Lung (tissue), 12 donors: ENCODE data around the gene SPATA12. TPM values are rescaled to one million over a fixed set of nuclear protein-coding genes. Genes with fewer than 3 reads are reported as not detected.

Experiments used
- ATAC-seq: fragments of 200-7000 bp; cut with Tn5 transposase; one replicate; pipeline ENCODE4 v1.9.1; 2020; ENCODE audit warnings: moderate number of reproducible peaks; ENCODE audit not compliant: insufficient read depth, low FRiP score
- DNase-seq, 3 donors: peaks; one replicate each; pipeline ENCODE4 v3.0.0-alpha.2; 2013 to 2017
- H3K27ac ChIP-seq, 2 donors: one replicate each; pipeline ENCODE4 v1.5.1; 2013; ENCODE audit warnings: mild to moderate bottlenecking in 2 of 2, moderate library complexity in 2 of 2, control low read depth in 1 of 2, inconsistent platforms in 1 of 2, low read depth in 1 of 2, low read length in 1 of 2
- H3K27me3 ChIP-seq, 3 donors: one replicate each; pipeline ENCODE4 v1.5.1; 2013; ENCODE audit warnings: low read length in 2 of 3; ENCODE audit not compliant: control insufficient read depth in 3 of 3, insufficient read depth in 3 of 3
- H3K36me3 ChIP-seq, 4 donors: one replicate each; pipeline ENCODE4 v1.5.1; 2013; ENCODE audit warnings: low read length in 4 of 4, mild to moderate bottlenecking in 1 of 4, moderate library complexity in 1 of 4; ENCODE audit not compliant: control insufficient read depth in 4 of 4, insufficient read depth in 4 of 4
- H3K4me1 ChIP-seq, 5 donors: one replicate each; pipeline ENCODE4 v1.5.1; 2013; ENCODE audit warnings: low read length in 5 of 5, mild to moderate bottlenecking in 2 of 5, moderate library complexity in 1 of 5; ENCODE audit not compliant: control insufficient read depth in 5 of 5, insufficient read depth in 5 of 5
- H3K4me3 ChIP-seq: one replicate; pipeline ENCODE4 v1.5.1; 2013; ENCODE audit warnings: mild to moderate bottlenecking, control low read depth, moderate library complexity
- H3K9ac ChIP-seq, 2 donors: one replicate each; pipeline ENCODE4 v1.5.1; 2013; ENCODE audit warnings: low read length in 2 of 2, control low read depth in 1 of 2; ENCODE audit not compliant: insufficient read depth in 1 of 2
- H3K9me3 ChIP-seq, 4 donors: one replicate each; pipeline ENCODE4 v1.5.1; 2013; ENCODE audit warnings: low read length in 3 of 4, mild to moderate bottlenecking in 1 of 4, moderate library complexity in 1 of 4; ENCODE audit not compliant: control insufficient read depth in 4 of 4, insufficient read depth in 3 of 4
- CTCF ChIP-seq: IDR thresholded peaks from 2 replicates; pipeline ENCODE4 v1.5.1; 2012; ENCODE audit warnings: mild to moderate bottlenecking; ENCODE audit errors: control extremely low read depth, extremely low read depth
- WGBS, 2 donors: extraction: QIAGEN DNeasy Blood & Tissue Kit; methylation state at CpG; one replicate each; pipeline ENCODE4 v1.1.7; 2013; 5-methylcytosine and 5-hydroxymethylcytosine counted together
- polyA plus RNA-seq, 2 donors: library from polyadenylated mRNA; stranded (reverse); fragments of 200-250 nt; gene quantifications; one replicate each; pipeline ENCODE4 v1.2.1, GENCODE V29; 2013
- total RNA-seq, 2 donors: library from RNA; depleted of rRNA in 1 of 2; stranded (reverse); fragments of >200 nt in 1 of 2; gene quantifications; one replicate each; pipeline ENCODE4 v1.2.1, GENCODE V29; 2014 to 2021
- donor health status: control.
- donor health status: control.
- donor health status: Bipolar disorder and iron deficiency.
- donor health status: healthy.
- donor health status: DM: yes; HTN: yes; CAD: no.

Gene SPATA12
- total and polyA plus RNA-seq, 4 donors, result 0.08 to 0.15 (median 0.08) TPM; not detected in 1

GRCh38 chr3:57048052-57048671 lies 12.3 kb upstream of the SPATA12 start:
- Histone ChIP-seq H3K36me3 (no peaks in the 10 kb centered on the region), H3K9me3 (peaks cover 0 to 1% (median 0%) of the 10 kb centered on the region in 4 donors), H3K27me3 (no peaks in the 10 kb centered on the region), H3K4me1 (peaks cover 2 to 26% (median 17%) of the 10 kb centered on the region in 5 donors), H3K4me3 (no peak overlapping the region), H3K27ac (no peak overlapping the region), H3K9ac (no peak overlapping the region)
- no peak for TF ChIP-seq CTCF
- ATAC-seq (peak; percentile 62), DNase-seq (peak in 2 of 3 donors; percentile 14 to 65)
- WGBS, 2 donors, result 48 to 50% methylated on average over 8 of the region's 8 CpGs

GRCh38 chr3:57048728-57049127 lies 11.7 kb upstream of the SPATA12 start:
- no peaks in the 10 kb centered on the region for H3K27me3 ChIP-seq
- TF ChIP-seq CTCF, result no peak
- no peak overlapping the region for H3K9ac ChIP-seq
- WGBS, 2 donors, result 86 to 87% methylated on average over 4 of the region's 4 CpGs
- H3K9me3 ChIP-seq, result peaks cover 0 to 1% (median 0%) of the 10 kb centered on the region in 4 donors
- H3K4me1 ChIP-seq, result peaks cover 2 to 26% (median 17%) of the 10 kb centered on the region in 5 donors
- ATAC-seq (no peak), DNase-seq (no peak)
- H3K36me3 ChIP-seq, result no peaks in the 10 kb centered on the region
- no peak overlapping the region for H3K4me3 ChIP-seq
- H3K27ac ChIP-seq, result no peak overlapping the region

- H3K4me1 ChIP-seq, result peaks cover 0 to 12% (median 5%) of the 10 kb centered on the region in 5 donors
- 93 to 97% methylated on average over 5 of the region's 5 CpGs for WGBS, 2 donors
- no peak overlapping the region for H3K27ac ChIP-seq
- H3K36me3 ChIP-seq, result no peaks in the 10 kb centered on the region
- DNase-seq (no peak), ATAC-seq (no peak)
- H3K9ac ChIP-seq, result no peak overlapping the region
- TF ChIP-seq CTCF, result no peak
- no peaks in the 10 kb centered on the region for H3K9me3 ChIP-seq
- H3K27me3 ChIP-seq, result no peaks in the 10 kb centered on the region
- no peak overlapping the region for H3K4me3 ChIP-seq
Observed at GRCh38 chr3:57052662-57053061, 7.8 kb upstream of the SPATA12 start.

- H3K4me1 ChIP-seq, result peaks cover 0 to 7% (median 3%) of the 10 kb centered on the region in 5 donors
- 86 to 91% methylated on average over 6 of the region's 6 CpGs for WGBS, 2 donors
- DNase-seq, result no peak
- no peak for ATAC-seq
- no peak overlapping the region for H3K4me3 ChIP-seq
- H3K9ac ChIP-seq, result no peak overlapping the region
- H3K27ac ChIP-seq, result no peak overlapping the region
- H3K27me3 ChIP-seq, result no peaks in the 10 kb centered on the region
- H3K9me3 ChIP-seq, result no peaks in the 10 kb centered on the region
- H3K36me3 ChIP-seq, result no peaks in the 10 kb centered on the region
- no peak for TF ChIP-seq CTCF
Observed at GRCh38 chr3:57053122-57053521, 7.3 kb upstream of the SPATA12 start.
